Measurements from ENCODE around the gene HEATR1. TPM values are rescaled to one million over a fixed set of nuclear protein-coding genes. Genes with fewer than 3 reads are reported as not detected.

The HEATR1 gene
- polyA plus RNA-seq, 1 of the 3 experiments (the other 2 are of a cell fraction), result 10.6 TPM

- no peaks in the 10 kb centered on the region for H3K27me3 ChIP-seq (ENCODE audit: insufficient read depth)
- no peak overlapping the region for H3K9ac ChIP-seq
- H3K36me3 ChIP-seq (replicated peaks in 1 of 2; ENCODE audit: control insufficient read depth in 1 of 2, insufficient read depth in 2 of 2, low read length in 1 of 2), result peaks cover 4 to 25% of the 10 kb centered on the region in 2 experiments
- H3K9me3 ChIP-seq, result no peaks in the 10 kb centered on the region
- H3K4me1 ChIP-seq (ENCODE audit: control insufficient read depth in 1 of 2, insufficient read depth in 2 of 2, low read depth in 1 of 2, low read length in 1 of 2), result peaks cover 0 to 8% of the 10 kb centered on the region in 2 experiments; a peak in 2 of 4 replicates
- H3K9me2 ChIP-seq, result no peaks in the 10 kb centered on the region
- TF ChIP-seq CTCF (IDR thresholded peaks at IDR 0.05) (no peak), NFIC (IDR thresholded peaks at IDR 0.05; ENCODE audit: borderline replicate concordance) (no peak), YY1 (IDR thresholded peaks at IDR 0.05; ENCODE audit: low read depth) (no peak), USF2 (IDR thresholded peaks at IDR 0.05; ENCODE audit: borderline replicate concordance, low read depth, low read length) (no peak), MXI1 (IDR thresholded peaks at IDR 0.05; ENCODE audit: low read depth, low read length) (no peak), FOSL2 (IDR thresholded peaks at IDR 0.05; ENCODE audit: borderline replicate concordance, low read depth) (no peak), RXRA (IDR thresholded peaks at IDR 0.05; ENCODE audit: borderline replicate concordance, low read depth) (no peak), EP300 (IDR thresholded peaks at IDR 0.05; ENCODE audit: borderline replicate concordance in 1 of 2, low read depth in 1 of 2, low read length in 1 of 2) (no peak), REST (IDR thresholded peaks at IDR 0.05; ENCODE audit: low read depth, low read length) (no peak), SIN3A (IDR thresholded peaks at IDR 0.05; ENCODE audit: borderline replicate concordance, low read depth, low read length) (no peak), PBX3 (IDR thresholded peaks at IDR 0.05) (no peak)
- no peaks in the 10 kb centered on the region for H3F3A ChIP-seq (replicated peaks; ENCODE audit: insufficient read depth)
- WGBS (ENCODE audit: low lambda C conversion rate), result 92% methylated on average over 3 of the region's 3 CpGs
- H3K79me2 ChIP-seq (ENCODE audit: insufficient read depth), result peaks cover 9% of the 10 kb centered on the region
- ChIA-PET POLR2A (no interaction called here), CTCF (interaction anchor here (0.7 to 1.0 kb wide), 2 partner anchors 10 to 244 kb away, joined by 3 read pairs; partner anchors contain the start of gene ERO1B)
- DNase-seq, result no peak
- no peak overlapping the region for H2AFZ ChIP-seq (ENCODE audit: low read depth)
- H3K4me2 ChIP-seq, result no peak overlapping the region
- no peak overlapping the region for H3K27ac ChIP-seq (ENCODE audit: low read depth in 2 of 2, low read length in 1 of 2)
- no peak overlapping the region for H3K4me3 ChIP-seq (ENCODE audit: low read depth in 2 of 2, low read length in 1 of 2)
- no peaks in the 10 kb centered on the region for H4K20me1 ChIP-seq (ENCODE audit: insufficient read depth)
Measured at GRCh38 chr1:236526079-236526478, 78.2 kb downstream of the HEATR1 start.
